Measurements from ENCODE around the gene INHBA.

The INHBA gene

GRCh38 chr7:41688906-41689305 is 14.0 kb downstream of the INHBA start:
- DNase-seq (ENCODE audit: low read depth in 3 of 3): no peak

- DNase-seq (ENCODE audit: low read depth in 3 of 3): no peak
Measured at GRCh38 chr7:41688012-41688625, 14.8 kb downstream of the INHBA start.

GRCh38 chr7:41685684-41686083 is 17.2 kb downstream of the INHBA start:
- DNase-seq (ENCODE audit: low read depth in 3 of 3): no peak

- no peak for DNase-seq (ENCODE audit: low read depth in 3 of 3)
Measured at GRCh38 chr7:41682422-41682821, 20.5 kb downstream of the INHBA start.

- no peak for DNase-seq (ENCODE audit: low read depth in 3 of 3)
Measured at GRCh38 chr7:41679566-41679965, 23.3 kb downstream of the INHBA start.

- no peak for DNase-seq (ENCODE audit: low read depth in 3 of 3)
Measured at GRCh38 chr7:41674505-41675023, 28.3 kb downstream of the INHBA start.

GRCh38 chr7:41661596-41661995 is 41.3 kb downstream of the INHBA start:
- no peak for DNase-seq (ENCODE audit: low read depth in 3 of 3)

GRCh38 chr7:41659539-41659938 is 43.4 kb downstream of the INHBA start:
- no peak for DNase-seq (ENCODE audit: low read depth in 3 of 3)

GRCh38 chr7:41656366-41656765 is 46.5 kb downstream of the INHBA start:
- DNase-seq (ENCODE audit: low read depth in 3 of 3): no peak

- no peak for DNase-seq (ENCODE audit: low read depth in 3 of 3)
Measured at GRCh38 chr7:41655426-41655825, 47.5 kb downstream of the INHBA start.

GRCh38 chr7:41652267-41652666 is 50.6 kb downstream of the INHBA start:
- no peak for DNase-seq (ENCODE audit: low read depth in 3 of 3)

- DNase-seq (ENCODE audit: low read depth in 3 of 3): no peak
Measured at GRCh38 chr7:41648501-41648900, 54.4 kb downstream of the INHBA start.

- no peak for DNase-seq (ENCODE audit: low read depth in 3 of 3)
Measured at GRCh38 chr7:41643616-41644015, 59.3 kb downstream of the INHBA start.

GRCh38 chr7:41641665-41642014 is 61.2 kb downstream of the INHBA start:
- no peak for DNase-seq (ENCODE audit: low read depth in 3 of 3)

- no peak for DNase-seq (ENCODE audit: low read depth in 3 of 3)
Measured at GRCh38 chr7:41641011-41641664, 61.8 kb downstream of the INHBA start.

GRCh38 chr7:41640487-41640886 is 62.4 kb downstream of the INHBA start:
- DNase-seq (ENCODE audit: low read depth in 3 of 3): no peak

- no peak for DNase-seq (ENCODE audit: low read depth in 3 of 3)
Measured at GRCh38 chr7:41637049-41637448, 65.8 kb downstream of the INHBA start.
